ENCODE data around the gene RBBP8.

Gene RBBP8

GRCh38 chr18:23036660-23037201, 103.6 kb downstream of the RBBP8 start:
- peaks cover 18% of the 10 kb centered on the region for H3K4me1 ChIP-seq
- in situ Hi-C loops (cut with MboI; ENCODE audit: low sequenced_read_pairs): loop anchor here (10.0 kb wide), 1 partner anchor 378 kb away; no protein-coding TSS in a partner anchor
- no peak for DNase-seq (ENCODE audit: low spot score in 2 of 2)

GRCh38 chr18:23037646-23038045, 104.5 kb downstream of the RBBP8 start:
- Histone ChIP-seq H3K9me3 (no peaks in the 10 kb centered on the region; the same call in 1 of the 2 replicates), H3K4me3 (no peak overlapping the region), H3K27me3 (ENCODE audit: low read depth) (no peaks in the 10 kb centered on the region), H3K4me1 (peaks cover 11% of the 10 kb centered on the region), H3K36me3 (replicated peaks) (no peaks in the 10 kb centered on the region)
- no peak for DNase-seq (ENCODE audit: low spot score in 2 of 2)
- in situ Hi-C loops (cut with MboI; ENCODE audit: low sequenced_read_pairs): loop anchor here (10.0 kb wide), 1 partner anchor 377 kb away; no protein-coding TSS in a partner anchor

More at GRCh38 chr18:23036660-23037201, 103.6 kb downstream of the RBBP8 start:
- Histone ChIP-seq H3K36me3 (replicated peaks) (no peaks in the 10 kb centered on the region), H3K27me3 (ENCODE audit: low read depth) (no peaks in the 10 kb centered on the region), H3K9me3 (no peaks in the 10 kb centered on the region; the same call in 1 of the 2 replicates), H3K4me3 (no peak overlapping the region)

GRCh38 chr18:23038712-23039111, 105.6 kb downstream of the RBBP8 start:
- Histone ChIP-seq H3K36me3 (replicated peaks) (no peaks in the 10 kb centered on the region), H3K4me1 (peaks cover 5% of the 10 kb centered on the region), H3K27me3 (ENCODE audit: low read depth) (no peaks in the 10 kb centered on the region), H3K9me3 (no peaks in the 10 kb centered on the region; the same call in 1 of the 2 replicates), H3K4me3 (no peak overlapping the region)
- in situ Hi-C loops (cut with MboI; ENCODE audit: low sequenced_read_pairs): loop anchor here (10.0 kb wide), 1 partner anchor 376 kb away; no protein-coding TSS in a partner anchor
- no peak for DNase-seq (ENCODE audit: low spot score in 2 of 2)

GRCh38 chr18:23042133-23042532, 109.0 kb downstream of the RBBP8 start:
- no peaks in the 10 kb centered on the region for H3K36me3 ChIP-seq (replicated peaks)
- H3K4me3 ChIP-seq: no peak overlapping the region
- H3K9me3 ChIP-seq: no peaks in the 10 kb centered on the region; the same call in 1 of the 2 replicates
- DNase-seq (ENCODE audit: low spot score in 2 of 2): no peak
- H3K4me1 ChIP-seq: peaks cover 1% of the 10 kb centered on the region
- in situ Hi-C loops (cut with MboI; ENCODE audit: low sequenced_read_pairs): no loop called here
- no peaks in the 10 kb centered on the region for H3K27me3 ChIP-seq (ENCODE audit: low read depth)

GRCh38 chr18:23043803-23044376, 110.8 kb downstream of the RBBP8 start:
- Histone ChIP-seq H3K36me3 (replicated peaks) (no peaks in the 10 kb centered on the region), H3K4me1 (no peaks in the 10 kb centered on the region), H3K27me3 (ENCODE audit: low read depth) (no peaks in the 10 kb centered on the region), H3K4me3 (no peak overlapping the region), H3K9me3 (no peaks in the 10 kb centered on the region; the same call in 1 of the 2 replicates)
- in situ Hi-C loops (cut with MboI; ENCODE audit: low sequenced_read_pairs): no loop called here
- DNase-seq (ENCODE audit: low spot score in 2 of 2): no peak

- Histone ChIP-seq H3K4me1 (no peaks in the 10 kb centered on the region), H3K9me3 (no peaks in the 10 kb centered on the region), H3K36me3 (replicated peaks) (no peaks in the 10 kb centered on the region), H3K27me3 (ENCODE audit: low read depth) (no peaks in the 10 kb centered on the region), H3K4me3 (no peak overlapping the region)
- in situ Hi-C loops (cut with MboI; ENCODE audit: low sequenced_read_pairs): no loop called here
- DNase-seq (ENCODE audit: low spot score in 2 of 2): no peak
Measured at GRCh38 chr18:23049698-23050373, 116.7 kb downstream of the RBBP8 start.

GRCh38 chr18:23053776-23054457, 120.8 kb downstream of the RBBP8 start:
- in situ Hi-C loops (cut with MboI; ENCODE audit: low sequenced_read_pairs): no loop called here
- H3K27me3 ChIP-seq (ENCODE audit: low read depth): no peaks in the 10 kb centered on the region
- peak in 1 of 2 experiments; percentile 39 for DNase-seq (ENCODE audit: low spot score in 2 of 2)
- no peak overlapping the region for H3K4me3 ChIP-seq
- H3K4me1 ChIP-seq: no peaks in the 10 kb centered on the region
- no peaks in the 10 kb centered on the region for H3K9me3 ChIP-seq
- no peaks in the 10 kb centered on the region for H3K36me3 ChIP-seq (replicated peaks)

- H3K36me3 ChIP-seq (replicated peaks): no peaks in the 10 kb centered on the region
- in situ Hi-C loops (cut with MboI; ENCODE audit: low sequenced_read_pairs): no loop called here
- no peak for DNase-seq (ENCODE audit: low spot score in 2 of 2)
Measured at GRCh38 chr18:23054553-23054952, 121.4 kb downstream of the RBBP8 start.

GRCh38 chr18:23056315-23056714, 123.2 kb downstream of the RBBP8 start:
- in situ Hi-C loops (cut with MboI; ENCODE audit: low sequenced_read_pairs): no loop called here
- Histone ChIP-seq H3K36me3 (replicated peaks) (no peaks in the 10 kb centered on the region), H3K4me3 (no peak overlapping the region), H3K9me3 (no peaks in the 10 kb centered on the region), H3K4me1 (no peaks in the 10 kb centered on the region), H3K27me3 (ENCODE audit: low read depth) (no peaks in the 10 kb centered on the region)
- no peak for DNase-seq (ENCODE audit: low spot score in 2 of 2)

More at GRCh38 chr18:23054553-23054952, 121.4 kb downstream of the RBBP8 start:
- Histone ChIP-seq H3K27me3 (ENCODE audit: low read depth) (no peaks in the 10 kb centered on the region), H3K4me1 (no peaks in the 10 kb centered on the region), H3K4me3 (no peak overlapping the region), H3K9me3 (no peaks in the 10 kb centered on the region)

GRCh38 chr18:23057096-23057495, 124.0 kb downstream of the RBBP8 start:
- Histone ChIP-seq H3K27me3 (ENCODE audit: low read depth) (no peaks in the 10 kb centered on the region), H3K4me1 (no peaks in the 10 kb centered on the region), H3K4me3 (no peak overlapping the region), H3K9me3 (no peaks in the 10 kb centered on the region), H3K36me3 (replicated peaks) (no peaks in the 10 kb centered on the region)
- no peak for DNase-seq (ENCODE audit: low spot score in 2 of 2)
- in situ Hi-C loops (cut with MboI; ENCODE audit: low sequenced_read_pairs): no loop called here

GRCh38 chr18:23058746-23059415, 125.8 kb downstream of the RBBP8 start:
- Histone ChIP-seq H3K4me3 (no peak overlapping the region), H3K9me3 (no peaks in the 10 kb centered on the region), H3K36me3 (replicated peaks) (no peaks in the 10 kb centered on the region), H3K4me1 (no peaks in the 10 kb centered on the region), H3K27me3 (ENCODE audit: low read depth) (no peaks in the 10 kb centered on the region)
- in situ Hi-C loops (cut with MboI; ENCODE audit: low sequenced_read_pairs): no loop called here
- DNase-seq (ENCODE audit: low spot score in 2 of 2): no peak

GRCh38 chr18:23059541-23060465, 126.7 kb downstream of the RBBP8 start:
- H3K4me1 ChIP-seq: no peaks in the 10 kb centered on the region
- in situ Hi-C loops (cut with MboI; ENCODE audit: low sequenced_read_pairs): no loop called here
- no peaks in the 10 kb centered on the region for H3K27me3 ChIP-seq (ENCODE audit: low read depth)
- no peaks in the 10 kb centered on the region for H3K36me3 ChIP-seq (replicated peaks)
- no peak overlapping the region for H3K4me3 ChIP-seq
- H3K9me3 ChIP-seq: no peaks in the 10 kb centered on the region
- no peak for DNase-seq (ENCODE audit: low spot score in 2 of 2)

All from HAP-1 (cell line).